Heart left ventricle (tissue), 16 donors: ENCODE results near the gene MREG. TPM values are rescaled to one million over a fixed set of nuclear protein-coding genes. Genes with fewer than 3 reads are reported as not detected.

Experiments
- ATAC-seq, 4 donors: fragments of 200-7000 bp; cut with Tn5 transposase; one replicate each; pipeline ENCODE4 v1.9.1; 2020 to 2022; ENCODE audit warnings: moderate library complexity in 4 of 4, mild to moderate bottlenecking in 3 of 4, moderate number of reproducible peaks in 1 of 4
- DNase-seq, 5 donors: peaks; one replicate each; pipeline ENCODE4 v3.0.0-alpha.2; 2020
- H3K27ac ChIP-seq, 12 donors: fragments of 200-600 bp; sonication (generic) in 4 of 12; one replicate each; pipeline versions ENCODE4 v1.5.0 to v1.8.0; 2016 to 2022; ENCODE audit warnings: mild to moderate bottlenecking in 2 of 12
- H3K27me3 ChIP-seq, 9 donors: fragments of 200-600 bp; sonication (generic) in 2 of 9; one replicate each; pipeline versions ENCODE4 v1.5.1 to v1.8.0; 2016 to 2022; ENCODE audit warnings: mild to moderate bottlenecking in 3 of 9
- H3K36me3 ChIP-seq, 9 donors: fragments of 200-600 bp; sonication (generic) in 2 of 9; one replicate each; pipeline versions ENCODE4 v1.5.0 to v1.8.0; 2018 to 2022; ENCODE audit warnings: mild to moderate bottlenecking in 2 of 9
- H3K4me1 ChIP-seq, 12 donors: fragments of 200-600 bp; sonication (generic) in 4 of 12; one replicate each; pipeline versions ENCODE4 v1.5.0 to v1.8.0; 2016 to 2022; ENCODE audit warnings: mild to moderate bottlenecking in 3 of 12
- H3K4me3 ChIP-seq, 12 donors: fragments of 200-600 bp; sonication (generic) in 4 of 12; one replicate each; pipeline versions ENCODE4 v1.5.0 to v1.8.0; 2017 to 2022; ENCODE audit warnings: mild to moderate bottlenecking in 9 of 12, moderate library complexity in 4 of 12
- H3K9me3 ChIP-seq, 12 donors: fragments of 200-600 bp; sonication (generic) in 4 of 12; one replicate each; pipeline versions ENCODE4 v1.5.0 to v1.8.0; 2016 to 2022; ENCODE audit warnings: mild to moderate bottlenecking in 1 of 12
- POLR2A ChIP-seq, 2 donors: fragments of 450-650 bp; IDR thresholded peaks; one replicate each; pipeline ENCODE4 v1.6.1; 2017; ENCODE audit warnings: antibody characterized with exemption in 2 of 2, mild to moderate bottlenecking in 2 of 2, moderate library complexity in 2 of 2
- WGBS, 4 donors: extraction: QIAGEN DNeasy Blood & Tissue Kit in 2 of 4; methylation state at CpG; one replicate each; pipeline versions ENCODE4 v1.1.5 to v1.1.7; 2013 to 2018; 5-methylcytosine and 5-hydroxymethylcytosine counted together
- intact Hi-C, 10 donors: fragments of 100-400 bp; cut with DNase I; formaldehyde crosslinking; loops; one replicate each; pipeline versions ENCODE4 v1.11.1 to v1.14.2; 2022
- polyA plus RNA-seq, 2 donors: library from polyadenylated mRNA; stranded (reverse); fragments of 200-250 nt; gene quantifications; one replicate each; pipeline ENCODE4 v1.2.3, GENCODE V29; 2013
- total RNA-seq, 9 donors: library from RNA; depleted of rRNA in 2 of 9; stranded (reverse); fragments of >200 nt in 2 of 9; fragmentation: NEBNext Ultra II Directional in 3 of 9; extraction: Animal tissue kit (Norgen Biotek cat#: 25700) in 3 of 9; gene quantifications; one replicate each; pipeline versions ENCODE4 v1.1.0 to v1.2.4, GENCODE V29; 2016 to 2023
- TF ChIP-seq, protein P1 (sequence below), 12 donors: fragments of 200-600 bp; sonication (generic) in 4 of 12; IDR thresholded peaks; one replicate each; pipeline versions ENCODE4 v1.5.0 to v1.8.0; 2018 to 2022; ENCODE audit warnings: antibody characterized with exemption in 12 of 12, mild to moderate bottlenecking in 5 of 12
- donor health status: ischemic (EF 13 %, LVEDD 7.1; RV severe dilation, severe dysfunction).
- donor health status: healthy with polysubstance abuse.
- donor health status: DM: no; HTN: yes; CAD: no.
- donor health status: DM: no; HTN: no; CAD: no.
- donor health status: ischemic (EF 25% LVEDD 6.9; RV normal size, moderate dysfunction).
- donor health status: ischemic (EF 25% LVEDD 5.7; RV mildly dilated, moderate dysfunction).
- donor health status: healthy.
- donor health status: DM: yes; HTN: yes; CAD: no.
- donor health status: ischemic (EF 35%, LVEDD 5.7; RV mildly dilated, moderate dysfunction).
- donor health status: nonischemic (EF 11% LVEDD 7.7; RV severe dilation, severe dysfunction).
- donor health status: DM: yes; HTN: yes; CAD: no.
- donor health status: PGD.
- donor health status: ischemic (EF 29% LVEDD 5.4; RV normal size, mild dysfunction).
- donor health status: nonischemic (EF 23%, LVEDD 6.1; RV moderate dilation, normal function).

The MREG gene
- total and polyA plus RNA-seq, 11 donors, result 0.14 to 2.4 (median 0.34) TPM; not detected in 1

DNA sequence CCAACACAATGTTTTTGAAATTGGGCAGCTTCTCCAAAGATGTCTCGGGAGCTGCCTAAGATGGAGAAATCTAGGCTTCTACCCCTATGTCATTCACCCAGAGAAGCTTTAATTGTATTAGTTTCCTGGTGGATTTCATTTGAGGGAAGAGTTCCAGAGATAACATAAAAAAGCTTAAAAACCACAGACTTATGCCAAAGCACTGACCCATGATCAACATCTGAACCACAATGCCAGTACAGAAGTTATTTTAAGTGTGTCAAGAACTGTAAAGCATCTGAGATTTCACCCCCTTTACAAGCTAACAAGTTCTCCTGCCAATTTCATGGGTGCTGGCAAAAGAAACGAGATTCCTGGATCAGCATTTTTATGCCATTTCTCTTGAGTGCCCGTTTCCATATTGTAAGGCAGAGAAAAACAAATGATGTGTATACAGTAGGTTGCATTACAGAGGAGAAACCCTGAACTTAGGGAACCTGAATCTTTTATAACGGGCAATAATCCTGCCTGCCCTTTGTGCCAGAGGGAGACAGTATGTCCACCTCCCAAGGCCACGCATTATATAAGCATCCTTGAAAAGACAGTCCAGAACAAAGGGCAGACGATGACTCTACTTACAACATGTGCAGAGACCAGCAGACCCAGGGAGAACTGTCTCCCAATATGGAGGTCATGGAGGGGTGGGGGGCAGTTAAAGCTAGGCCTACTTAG lies 44.1 kb downstream of the MREG start:
- ATAC-seq, result no peak
- intact Hi-C loops, result no loop called here
- Histone ChIP-seq H3K27me3 (no peaks in the 10 kb centered on the region), H3K4me3 (no peak overlapping the region), H3K27ac (no peak overlapping the region), H3K4me1 (peaks cover 0 to 8% (median 0%) of the 10 kb centered on the region in 12 donors), H3K36me3 (no peaks in the 10 kb centered on the region), H3K9me3 (no peaks in the 10 kb centered on the region)
- no peak for DNase-seq
- TF ChIP-seq, protein P1, sequence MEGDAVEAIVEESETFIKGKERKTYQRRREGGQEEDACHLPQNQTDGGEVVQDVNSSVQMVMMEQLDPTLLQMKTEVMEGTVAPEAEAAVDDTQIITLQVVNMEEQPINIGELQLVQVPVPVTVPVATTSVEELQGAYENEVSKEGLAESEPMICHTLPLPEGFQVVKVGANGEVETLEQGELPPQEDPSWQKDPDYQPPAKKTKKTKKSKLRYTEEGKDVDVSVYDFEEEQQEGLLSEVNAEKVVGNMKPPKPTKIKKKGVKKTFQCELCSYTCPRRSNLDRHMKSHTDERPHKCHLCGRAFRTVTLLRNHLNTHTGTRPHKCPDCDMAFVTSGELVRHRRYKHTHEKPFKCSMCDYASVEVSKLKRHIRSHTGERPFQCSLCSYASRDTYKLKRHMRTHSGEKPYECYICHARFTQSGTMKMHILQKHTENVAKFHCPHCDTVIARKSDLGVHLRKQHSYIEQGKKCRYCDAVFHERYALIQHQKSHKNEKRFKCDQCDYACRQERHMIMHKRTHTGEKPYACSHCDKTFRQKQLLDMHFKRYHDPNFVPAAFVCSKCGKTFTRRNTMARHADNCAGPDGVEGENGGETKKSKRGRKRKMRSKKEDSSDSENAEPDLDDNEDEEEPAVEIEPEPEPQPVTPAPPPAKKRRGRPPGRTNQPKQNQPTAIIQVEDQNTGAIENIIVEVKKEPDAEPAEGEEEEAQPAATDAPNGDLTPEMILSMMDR (IDR thresholded peaks at IDR 0.05), result no peak
- TF ChIP-seq POLR2A (IDR thresholded peaks at IDR 0.05), result no peak
- WGBS, 4 donors, result 92 to 96% (median 94%) methylated on average over 6 of the region's 6 CpGs

DNA sequence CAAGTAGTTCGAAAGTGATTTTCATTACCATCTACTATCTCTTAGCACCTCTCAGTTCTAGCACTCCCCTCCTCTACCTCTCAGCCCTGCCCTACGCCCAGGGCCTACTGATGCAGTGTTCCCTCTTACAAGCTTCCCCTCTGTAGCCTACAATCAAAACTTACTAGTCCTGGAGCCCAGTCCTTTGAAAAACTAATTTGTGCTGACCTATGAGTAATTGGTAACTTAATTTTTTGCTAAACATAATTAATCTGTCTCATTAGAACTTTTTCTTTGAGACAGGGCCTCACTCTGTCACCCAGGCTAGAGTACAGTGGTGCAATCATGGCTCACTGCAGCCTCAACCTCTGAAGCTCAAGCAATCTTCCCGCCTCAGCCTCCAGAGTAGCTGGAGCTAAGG lies 44.9 kb downstream of the MREG start:
- ATAC-seq, result no peak
- intact Hi-C loops, result no loop called here
- TF ChIP-seq, protein P1 (IDR thresholded peaks at IDR 0.05), result no peak
- no peak for TF ChIP-seq POLR2A (IDR thresholded peaks at IDR 0.05)
- WGBS, 4 donors, result 80 to 98% (median 98%) methylated on average over 3 of the region's 3 CpGs
- Histone ChIP-seq H3K36me3 (no peaks in the 10 kb centered on the region), H3K27me3 (no peaks in the 10 kb centered on the region), H3K4me1 (peaks cover 0 to 3% (median 0%) of the 10 kb centered on the region in 12 donors), H3K4me3 (no peak overlapping the region), H3K27ac (no peak overlapping the region), H3K9me3 (no peaks in the 10 kb centered on the region)
- no peak for DNase-seq

DNA sequence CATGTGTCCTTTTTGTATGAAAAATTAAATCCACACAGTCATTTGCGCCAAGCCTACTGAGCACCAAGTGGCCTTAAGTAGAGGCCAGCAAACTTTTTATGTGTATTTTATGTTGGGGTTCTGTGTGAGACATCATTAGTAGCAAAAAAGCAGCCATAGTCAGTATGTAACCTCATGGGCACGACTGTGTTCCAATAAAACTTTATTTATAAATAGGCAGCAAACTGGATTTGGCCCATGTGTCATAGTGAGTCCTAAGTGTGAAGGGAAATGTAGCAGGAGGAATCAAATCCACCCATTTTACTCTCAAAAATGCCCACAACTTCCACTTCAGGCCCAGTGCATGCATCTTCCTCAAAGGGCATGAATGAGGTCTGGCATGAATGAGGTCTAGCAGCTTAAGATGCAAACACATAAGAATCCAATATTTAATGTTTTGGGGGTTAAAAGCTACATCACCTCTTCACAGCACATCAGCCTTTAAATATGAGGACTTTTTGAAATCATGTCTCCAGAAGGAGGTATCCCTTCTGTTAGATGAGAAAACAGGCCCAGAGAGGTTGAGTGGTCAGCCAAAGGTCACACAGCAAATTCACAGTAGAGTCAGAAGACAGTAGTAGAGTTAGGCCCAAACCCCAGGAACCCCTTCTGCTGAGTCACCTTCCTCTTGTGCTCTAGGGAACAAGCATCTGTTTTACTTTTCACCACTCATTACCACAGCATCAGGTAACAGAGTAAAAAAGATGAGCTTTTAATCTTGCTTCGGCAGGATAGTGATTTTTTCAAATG lies 45.6 kb downstream of the MREG start:
- no peaks in the 10 kb centered on the region for H3K4me1 ChIP-seq
- no peak overlapping the region for H3K4me3 ChIP-seq
- no peaks in the 10 kb centered on the region for H3K9me3 ChIP-seq
- WGBS, 4 donors, result 86 to 92% (median 88%) methylated on average over 3 of the region's 3 CpGs
- intact Hi-C loops, result no loop called here
- H3K27ac ChIP-seq, result no peak overlapping the region
- no peaks in the 10 kb centered on the region for H3K27me3 ChIP-seq
- H3K36me3 ChIP-seq, result no peaks in the 10 kb centered on the region
- ATAC-seq (no peak), DNase-seq (no peak)
- no peak for TF ChIP-seq POLR2A (IDR thresholded peaks at IDR 0.05)
- TF ChIP-seq, protein P1 (IDR thresholded peaks at IDR 0.05), result no peak

DNA sequence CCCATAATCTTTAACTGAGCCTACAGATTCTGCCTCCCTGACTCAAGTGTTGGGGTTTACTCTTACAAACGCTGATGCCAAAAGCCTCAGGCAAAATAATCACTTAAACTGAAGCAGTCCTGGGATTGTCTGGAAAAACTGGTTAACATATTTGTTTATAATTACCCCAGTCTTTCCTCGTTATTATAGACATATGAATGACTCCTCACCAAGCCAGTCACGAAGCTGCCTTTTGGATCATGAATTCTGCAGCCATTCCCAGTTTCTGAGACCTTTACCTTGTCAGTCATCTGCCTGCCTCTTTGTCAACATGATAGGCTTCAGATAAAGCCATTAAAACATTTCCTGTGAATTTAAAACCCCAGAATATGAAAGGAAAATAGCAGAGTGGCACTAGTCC lies 46.4 kb downstream of the MREG start:
- H3K9me3 ChIP-seq, result no peaks in the 10 kb centered on the region
- ATAC-seq (no peak), DNase-seq (no peak)
- intact Hi-C loops, result no loop called here
- H3K27me3 ChIP-seq, result no peaks in the 10 kb centered on the region
- peaks cover 0 to 7% (median 0%) of the 10 kb centered on the region in 12 donors for H3K4me1 ChIP-seq
- H3K36me3 ChIP-seq, result no peaks in the 10 kb centered on the region
- H3K4me3 ChIP-seq, result no peak overlapping the region
- no peak for TF ChIP-seq POLR2A (IDR thresholded peaks at IDR 0.05)
- TF ChIP-seq, protein P1 (IDR thresholded peaks at IDR 0.05), result no peak
- WGBS, 4 donors, result 69 to 85% (median 78%) methylated on average over 3 of the region's 3 CpGs
- no peak overlapping the region for H3K27ac ChIP-seq
